Tibial nerve (tissue), 4 donors: ENCODE results near the gene STRIT1.

Source experiments
- CTCF ChIP-seq, 5 experiments: fragments of 200-600 bp in 3 of 5; fragments of 450-650 bp in 2 of 5; sonication (generic) in 3 of 5; IDR thresholded peaks; one replicate each; pipeline ENCODE4 v1.5.1; 2016 to 2019; ENCODE audit warnings: antibody characterized with exemption in 5 of 5, mild to moderate bottlenecking in 3 of 5, moderate library complexity in 2 of 5
- EP300 ChIP-seq, 2 donors: sonication (generic); formaldehyde crosslinking; IDR thresholded peaks; one replicate each; pipeline ENCODE4 v1.6.1; 2017; ENCODE audit warnings: antibody characterized with exemption in 2 of 2, mild to moderate bottlenecking in 1 of 2
- POLR2A ChIP-seq, 2 donors: fragments of 450-650 bp; IDR thresholded peaks; one replicate each; pipeline ENCODE4 v1.6.1; 2017; ENCODE audit warnings: antibody characterized with exemption in 2 of 2, mild to moderate bottlenecking in 2 of 2, moderate library complexity in 2 of 2

GRCh38 chr3:155307183-155307582 is 13.7 kb upstream of the STRIT1 start:
- TF ChIP-seq POLR2A (IDR thresholded peaks at IDR 0.05) = no peak
- no peak for TF ChIP-seq CTCF (IDR thresholded peaks at IDR 0.05)
- TF ChIP-seq EP300 (IDR thresholded peaks at IDR 0.05) = no peak
